Measurements from ENCODE around the gene ARHGAP36. TPM values are rescaled to one million over a fixed set of nuclear protein-coding genes. Genes with fewer than 3 reads are reported as not detected.

ARHGAP36 gene
- polyA plus RNA-seq, 4 donors, result 1.3 TPM; not detected in 3

DNA sequence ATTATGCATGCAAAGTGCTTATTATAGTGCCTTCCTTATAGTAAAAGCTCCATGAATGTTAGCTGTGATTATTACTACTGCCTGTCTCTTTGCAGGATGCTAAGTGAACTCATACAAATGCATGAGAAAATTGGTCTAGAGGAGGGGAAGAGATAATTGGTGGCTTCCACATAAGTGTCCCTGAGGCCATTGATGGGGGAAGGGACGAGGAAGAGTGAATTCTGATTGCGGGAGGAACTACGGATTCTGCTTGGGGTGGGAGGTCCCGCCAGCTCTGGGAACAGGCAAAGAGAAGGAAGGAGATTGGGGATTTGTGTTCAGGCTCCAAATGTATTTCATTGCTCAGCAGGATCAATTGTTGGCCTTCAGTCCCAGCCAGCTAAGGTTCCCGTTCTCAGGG lies 11.6 kb upstream of the ARHGAP36 start:
- Histone ChIP-seq H3K36me3 (ENCODE audit: control insufficient read depth in 3 of 3, insufficient read depth in 2 of 3, low read depth in 1 of 3, low read length in 3 of 3) (no peaks in the 10 kb centered on the region), H3K27ac (ENCODE audit: low read depth in 1 of 3, low read length in 2 of 3) (no peak overlapping the region), H3K4me3 (ENCODE audit: low read depth in 1 of 3, low read length in 3 of 3) (no peak overlapping the region), H3K27me3 (ENCODE audit: control insufficient read depth in 3 of 3, insufficient read depth in 3 of 3, low read length in 3 of 3) (peaks cover 0 to 3% (median 0%) of the 10 kb centered on the region in 3 donors), H3K4me1 (ENCODE audit: control insufficient read depth in 3 of 3, insufficient read depth in 2 of 3, low read depth in 1 of 3, low read length in 2 of 3) (no peaks in the 10 kb centered on the region), H3K9me3 (ENCODE audit: control insufficient read depth in 2 of 2, insufficient read depth in 1 of 2, low read depth in 1 of 2, low read length in 1 of 2) (no peaks in the 10 kb centered on the region)
- DNase-seq, result no peak
- 44 to 54% (median 49%) methylated on average over 5 of the region's 5 CpGs for WGBS, 3 donors
- no peak for FAIRE-seq

GRCh38 chrX:131047180-131047579 lies 11.0 kb upstream of the ARHGAP36 start:
- FAIRE-seq (no peak), DNase-seq (no peak)
- WGBS, 3 donors, result 70 to 81% (median 72%) methylated on average over 9 of the region's 9 CpGs
- H3K27ac ChIP-seq (ENCODE audit: low read depth in 1 of 3, low read length in 2 of 3), result no peak overlapping the region
- H3K4me3 ChIP-seq (ENCODE audit: low read depth in 1 of 3, low read length in 3 of 3), result no peak overlapping the region
- H3K9me3 ChIP-seq (ENCODE audit: control insufficient read depth in 2 of 2, insufficient read depth in 1 of 2, low read depth in 1 of 2, low read length in 1 of 2), result no peaks in the 10 kb centered on the region
- no peaks in the 10 kb centered on the region for H3K4me1 ChIP-seq (ENCODE audit: control insufficient read depth in 3 of 3, insufficient read depth in 2 of 3, low read depth in 1 of 3, low read length in 2 of 3)
- H3K36me3 ChIP-seq (ENCODE audit: control insufficient read depth in 3 of 3, insufficient read depth in 2 of 3, low read depth in 1 of 3, low read length in 3 of 3), result no peaks in the 10 kb centered on the region
- peaks cover 0 to 3% (median 0%) of the 10 kb centered on the region in 3 donors for H3K27me3 ChIP-seq (ENCODE audit: control insufficient read depth in 3 of 3, insufficient read depth in 3 of 3, low read length in 3 of 3)

DNA sequence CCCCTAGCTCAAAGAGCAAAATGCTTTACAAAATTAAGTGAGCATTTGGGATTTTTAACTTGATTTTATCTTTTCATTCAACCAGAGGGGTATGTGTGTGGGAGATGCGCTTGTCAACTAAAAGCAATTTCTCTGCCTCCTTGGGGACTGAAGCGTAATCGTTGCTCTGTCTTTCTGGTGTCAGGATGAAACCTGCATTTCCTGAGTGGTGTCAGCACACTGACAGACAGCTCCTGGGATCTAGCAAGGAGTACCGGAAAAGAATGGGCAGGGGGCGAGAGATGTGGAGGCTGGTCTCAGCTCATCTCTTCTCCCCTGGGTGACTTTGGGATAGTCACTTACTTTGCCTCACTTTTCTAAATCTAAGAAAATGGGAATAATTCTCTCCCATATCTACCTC lies 5.1 kb upstream of the ARHGAP36 start:
- no peak for FAIRE-seq
- H3K36me3 ChIP-seq (ENCODE audit: control insufficient read depth in 3 of 3, insufficient read depth in 2 of 3, low read depth in 1 of 3, low read length in 3 of 3), result no peaks in the 10 kb centered on the region
- H3K27ac ChIP-seq (ENCODE audit: low read depth in 1 of 3, low read length in 2 of 3), result no peak overlapping the region
- no peak overlapping the region for H3K4me3 ChIP-seq (ENCODE audit: low read depth in 1 of 3, low read length in 3 of 3)
- H3K4me1 ChIP-seq (ENCODE audit: control insufficient read depth in 3 of 3, insufficient read depth in 2 of 3, low read depth in 1 of 3, low read length in 2 of 3), result no peaks in the 10 kb centered on the region
- 83 to 89% (median 89%) methylated on average over 5 of the region's 5 CpGs for WGBS, 3 donors
- peaks cover 0 to 9% (median 0%) of the 10 kb centered on the region in 3 donors for H3K27me3 ChIP-seq (ENCODE audit: control insufficient read depth in 3 of 3, insufficient read depth in 3 of 3, low read length in 3 of 3)
- H3K9me3 ChIP-seq (ENCODE audit: control insufficient read depth in 2 of 2, insufficient read depth in 1 of 2, low read depth in 1 of 2, low read length in 1 of 2), result no peaks in the 10 kb centered on the region
- DNase-seq, result no peak

DNA sequence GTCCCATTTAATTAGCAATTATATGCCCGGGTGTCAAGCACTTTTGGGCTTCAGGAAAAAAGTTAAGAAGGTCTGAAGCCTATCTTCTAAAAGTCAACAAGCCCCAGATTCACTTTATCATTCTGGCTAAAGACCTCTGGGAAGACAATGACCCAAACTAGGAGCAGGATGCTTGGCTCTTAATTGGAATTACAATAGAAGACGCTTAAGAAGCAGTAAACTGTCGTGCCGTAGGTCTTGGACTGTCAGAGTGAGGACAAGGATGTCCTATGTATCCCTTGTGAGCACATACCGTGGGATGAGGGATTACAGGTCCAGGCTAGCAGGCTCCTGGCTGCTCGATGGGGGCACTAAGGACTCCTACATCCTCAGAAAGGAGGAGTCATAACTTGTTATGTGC lies 3.2 kb upstream of the ARHGAP36 start:
- Histone ChIP-seq H3K27ac (ENCODE audit: low read depth in 1 of 3, low read length in 2 of 3) (no peak overlapping the region), H3K36me3 (ENCODE audit: control insufficient read depth in 3 of 3, insufficient read depth in 2 of 3, low read depth in 1 of 3, low read length in 3 of 3) (no peaks in the 10 kb centered on the region), H3K4me1 (ENCODE audit: control insufficient read depth in 3 of 3, insufficient read depth in 2 of 3, low read depth in 1 of 3, low read length in 2 of 3) (no peaks in the 10 kb centered on the region), H3K4me3 (ENCODE audit: low read depth in 1 of 3, low read length in 3 of 3) (no peak overlapping the region), H3K9me3 (ENCODE audit: control insufficient read depth in 2 of 2, insufficient read depth in 1 of 2, low read depth in 1 of 2, low read length in 1 of 2) (no peaks in the 10 kb centered on the region), H3K27me3 (ENCODE audit: control insufficient read depth in 3 of 3, insufficient read depth in 3 of 3, low read length in 3 of 3) (peaks cover 0 to 22% (median 2%) of the 10 kb centered on the region in 3 donors)
- DNase-seq, result no peak
- no peak for FAIRE-seq
- WGBS, 3 donors, result 48 to 54% (median 52%) methylated on average over 6 of the region's 6 CpGs

DNA sequence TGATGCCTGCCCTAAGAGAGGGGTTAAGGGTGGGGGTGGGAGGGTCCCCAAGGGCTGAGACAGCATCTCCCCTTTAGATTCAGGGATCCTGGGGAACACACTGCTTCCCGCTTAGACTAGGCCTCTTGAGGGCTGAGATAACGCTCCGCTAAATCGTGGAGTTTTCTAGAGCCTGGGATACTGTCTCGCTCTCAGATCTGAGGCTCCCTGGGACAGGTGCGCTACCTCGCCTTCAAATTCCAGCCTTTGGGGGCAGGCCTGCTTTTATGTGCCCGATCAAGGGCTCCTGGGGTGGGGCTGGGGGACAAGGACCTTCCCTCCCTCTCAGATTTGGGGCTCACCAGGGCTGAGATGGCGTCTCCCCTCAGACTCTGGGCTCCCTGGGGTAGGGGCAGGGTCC lies 440 bp upstream of the ARHGAP36 start:
- no peak overlapping the region for H3K27ac ChIP-seq (ENCODE audit: low read depth in 1 of 3, low read length in 2 of 3)
- no peak for FAIRE-seq
- H3K4me3 ChIP-seq (ENCODE audit: low read depth in 1 of 3, low read length in 3 of 3), result no peak overlapping the region
- H3K4me1 ChIP-seq (ENCODE audit: control insufficient read depth in 3 of 3, insufficient read depth in 2 of 3, low read depth in 1 of 3, low read length in 2 of 3), result no peaks in the 10 kb centered on the region
- 13 to 43% (median 16%) methylated on average over 9 of the region's 9 CpGs for WGBS, 3 donors
- H3K27me3 ChIP-seq (ENCODE audit: control insufficient read depth in 3 of 3, insufficient read depth in 3 of 3, low read length in 3 of 3), result peaks cover 0 to 24% (median 2%) of the 10 kb centered on the region in 3 donors
- DNase-seq, result no peak
- no peaks in the 10 kb centered on the region for H3K36me3 ChIP-seq (ENCODE audit: control insufficient read depth in 3 of 3, insufficient read depth in 2 of 3, low read depth in 1 of 3, low read length in 3 of 3)
- H3K9me3 ChIP-seq (ENCODE audit: control insufficient read depth in 2 of 2, insufficient read depth in 1 of 2, low read depth in 1 of 2, low read length in 1 of 2), result no peaks in the 10 kb centered on the region

- no peak for DNase-seq
- H3K27ac ChIP-seq (ENCODE audit: low read depth in 1 of 3, low read length in 2 of 3), result no peak overlapping the region
- no peak overlapping the region for H3K4me3 ChIP-seq (ENCODE audit: low read depth in 1 of 3, low read length in 3 of 3)
- FAIRE-seq, result no peak
- H3K9me3 ChIP-seq (ENCODE audit: control insufficient read depth in 2 of 2, insufficient read depth in 1 of 2, low read depth in 1 of 2, low read length in 1 of 2), result no peaks in the 10 kb centered on the region
- no peaks in the 10 kb centered on the region for H3K36me3 ChIP-seq (ENCODE audit: control insufficient read depth in 3 of 3, insufficient read depth in 2 of 3, low read depth in 1 of 3, low read length in 3 of 3)
- H3K4me1 ChIP-seq (ENCODE audit: control insufficient read depth in 3 of 3, insufficient read depth in 2 of 3, low read depth in 1 of 3, low read length in 2 of 3), result no peaks in the 10 kb centered on the region
- peaks cover 0 to 24% (median 2%) of the 10 kb centered on the region in 3 donors for H3K27me3 ChIP-seq (ENCODE audit: control insufficient read depth in 3 of 3, insufficient read depth in 3 of 3, low read length in 3 of 3)
- WGBS, 3 donors, result 57 to 86% (median 74%) methylated on average over 1 to 2 of the region's 2 CpGs
These were observed 1.1 kb downstream of the ARHGAP36 start for GRCh38 chrX:131059246-131059645.

GRCh38 chrX:131060147-131060546 lies 2.0 kb downstream of the ARHGAP36 start:
- Histone ChIP-seq H3K36me3 (ENCODE audit: control insufficient read depth in 3 of 3, insufficient read depth in 2 of 3, low read depth in 1 of 3, low read length in 3 of 3) (no peaks in the 10 kb centered on the region), H3K4me1 (ENCODE audit: control insufficient read depth in 3 of 3, insufficient read depth in 2 of 3, low read depth in 1 of 3, low read length in 2 of 3) (no peaks in the 10 kb centered on the region), H3K4me3 (ENCODE audit: low read depth in 1 of 3, low read length in 3 of 3) (no peak overlapping the region), H3K27ac (ENCODE audit: low read depth in 1 of 3, low read length in 2 of 3) (no peak overlapping the region), H3K9me3 (ENCODE audit: control insufficient read depth in 2 of 2, insufficient read depth in 1 of 2, low read depth in 1 of 2, low read length in 1 of 2) (no peaks in the 10 kb centered on the region), H3K27me3 (ENCODE audit: control insufficient read depth in 3 of 3, insufficient read depth in 3 of 3, low read length in 3 of 3) (peaks cover 0 to 24% (median 2%) of the 10 kb centered on the region in 3 donors)
- DNase-seq, result peak in 1 of 2 donors; percentile 0
- FAIRE-seq, result no peak
- 47 to 73% (median 70%) methylated on average over 3 of the region's 3 CpGs for WGBS, 3 donors

DNA sequence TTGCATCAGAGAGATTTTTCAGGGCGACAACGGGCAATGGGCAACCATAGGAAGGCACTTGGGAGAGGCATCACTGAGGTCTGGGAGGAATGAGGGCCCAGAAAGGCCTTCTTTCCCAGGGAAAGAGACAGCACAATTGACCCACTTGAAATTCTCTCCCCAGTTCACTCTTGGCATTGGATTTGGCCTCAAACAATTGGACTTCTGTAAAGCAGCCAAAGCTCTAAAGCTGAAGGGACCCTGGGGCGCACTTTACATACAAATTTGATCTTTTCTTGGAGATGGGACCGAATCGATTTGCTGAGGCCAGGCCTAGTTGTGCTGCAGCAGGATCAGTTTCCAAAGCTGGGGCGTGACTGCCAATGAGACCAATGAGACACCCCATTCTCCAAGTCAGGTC lies 3.2 kb downstream of the ARHGAP36 start:
- Histone ChIP-seq H3K4me3 (ENCODE audit: low read depth in 1 of 3, low read length in 3 of 3) (no peak overlapping the region), H3K9me3 (ENCODE audit: control insufficient read depth in 2 of 2, insufficient read depth in 1 of 2, low read depth in 1 of 2, low read length in 1 of 2) (no peaks in the 10 kb centered on the region), H3K27me3 (ENCODE audit: control insufficient read depth in 3 of 3, insufficient read depth in 3 of 3, low read length in 3 of 3) (peaks cover 0 to 33% (median 2%) of the 10 kb centered on the region in 3 donors), H3K36me3 (ENCODE audit: control insufficient read depth in 3 of 3, insufficient read depth in 2 of 3, low read depth in 1 of 3, low read length in 3 of 3) (no peaks in the 10 kb centered on the region), H3K4me1 (ENCODE audit: control insufficient read depth in 3 of 3, insufficient read depth in 2 of 3, low read depth in 1 of 3, low read length in 2 of 3) (no peaks in the 10 kb centered on the region), H3K27ac (ENCODE audit: low read depth in 1 of 3, low read length in 2 of 3) (no peak overlapping the region)
- no peak for DNase-seq
- 68 to 91% (median 87%) methylated on average over 6 of the region's 6 CpGs for WGBS, 3 donors
- FAIRE-seq, result no peak

- DNase-seq, result no peak
- no peaks in the 10 kb centered on the region for H3K36me3 ChIP-seq (ENCODE audit: control insufficient read depth in 3 of 3, insufficient read depth in 2 of 3, low read depth in 1 of 3, low read length in 3 of 3)
- H3K4me3 ChIP-seq (ENCODE audit: low read depth in 1 of 3, low read length in 3 of 3), result no peak overlapping the region
- H3K27me3 ChIP-seq (ENCODE audit: control insufficient read depth in 3 of 3, insufficient read depth in 3 of 3, low read length in 3 of 3), result peaks cover 0 to 39% (median 9%) of the 10 kb centered on the region in 3 donors
- H3K9me3 ChIP-seq (ENCODE audit: control insufficient read depth in 2 of 2, insufficient read depth in 1 of 2, low read depth in 1 of 2, low read length in 1 of 2), result no peaks in the 10 kb centered on the region
- no peaks in the 10 kb centered on the region for H3K4me1 ChIP-seq (ENCODE audit: control insufficient read depth in 3 of 3, insufficient read depth in 2 of 3, low read depth in 1 of 3, low read length in 2 of 3)
- WGBS, 3 donors, result 12 to 27% (median 13%) methylated on average over 3 of the region's 3 CpGs
- no peak for FAIRE-seq
- H3K27ac ChIP-seq (ENCODE audit: low read depth in 1 of 3, low read length in 2 of 3), result no peak overlapping the region
These were observed 5.5 kb downstream of the ARHGAP36 start for GRCh38 chrX:131063613-131064012.
